Neural progenitor cell (in vitro differentiated cells): ENCODE measurements around the gene NTN3.

Experiments
- CTCF ChIP-seq: fragments of 200-600 bp; sonication (generic); IDR thresholded peaks from 2 replicates; pipeline ENCODE4 v1.5.1; 2017; ENCODE audit warnings: antibody characterized with exemption, mild to moderate bottlenecking
- EZH2 ChIP-seq: fragments of 200-600 bp; sonication (generic); IDR thresholded peaks from 2 replicates; pipeline ENCODE4 v1.6.1; 2017; ENCODE audit warnings: antibody characterized with exemption, mild to moderate bottlenecking, moderate library complexity

- TF ChIP-seq CTCF (no peak), EZH2 (no peak)
These were observed 12.0 kb upstream of the NTN3 start for GRCh38 chr16:2458887-2459646.
